NCI-H1694 (cell line): ENCODE results near the gene TCEAL1.
"Not testable (repeated sequence)": the region's sequence is repeated elsewhere in the genome, so short reads cannot be mapped to it uniquely, and the experiment has no call there.

Experiments
- DNase-seq: peaks from one replicate; lab custom pipeline; 2025; lab: John Stamatoyannopoulos, UW

The TCEAL1 gene

DNA sequence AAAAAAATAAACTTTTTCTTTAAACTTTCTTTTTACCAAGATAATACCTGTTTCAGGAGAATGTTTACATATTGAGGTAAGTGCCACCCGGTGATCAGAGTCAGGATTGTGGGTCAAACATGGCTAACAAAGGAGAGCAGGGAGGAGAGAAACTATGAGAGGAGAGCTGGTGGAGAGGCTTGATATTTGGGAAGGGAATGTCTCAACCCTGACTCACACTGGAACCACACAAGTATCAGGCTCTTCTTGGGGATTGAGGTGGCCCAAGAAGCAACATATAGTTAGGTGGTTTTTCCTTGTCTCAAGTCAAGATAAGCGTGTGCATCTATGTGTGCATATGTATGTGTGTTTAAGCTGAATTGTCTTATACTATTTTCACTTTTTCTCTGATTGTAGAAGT lies 6.7 kb downstream of the TCEAL1 start:
- no peak for DNase-seq

DNA sequence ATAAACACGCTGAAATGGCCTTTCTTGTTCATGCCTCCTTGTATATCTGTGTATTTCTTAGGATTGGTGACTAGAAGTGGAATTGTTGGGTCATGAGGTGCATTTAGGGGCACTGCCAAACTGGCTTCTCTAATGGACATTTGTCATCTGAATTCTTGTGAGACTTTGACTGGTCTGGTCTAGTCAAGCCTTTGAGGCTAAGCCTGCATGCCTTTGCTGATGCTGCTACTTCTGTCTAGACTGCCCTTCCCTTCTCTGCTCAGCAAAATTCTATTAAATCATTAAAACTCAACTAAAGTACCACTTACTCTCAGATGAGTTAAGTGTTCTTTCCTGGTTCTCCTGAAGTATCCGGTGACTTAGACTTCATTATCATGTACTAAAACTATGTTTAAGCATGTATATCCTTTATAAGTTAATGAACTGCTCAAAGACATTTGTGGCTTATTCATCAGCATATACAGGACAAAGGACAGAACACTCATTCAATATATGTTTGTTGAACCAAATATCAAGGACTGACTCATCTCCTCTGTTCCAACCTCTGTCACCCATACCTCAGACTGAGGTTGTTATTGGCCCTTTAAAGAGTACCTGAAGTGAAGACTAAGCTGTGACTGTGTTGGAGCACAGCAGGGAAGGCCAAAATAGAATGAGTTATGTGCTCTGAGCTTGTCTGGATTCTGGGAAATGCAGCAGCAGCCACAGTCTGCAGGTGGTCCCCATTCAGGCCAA lies 9.0 kb downstream of the TCEAL1 start:
- DNase-seq: no peak

DNA sequence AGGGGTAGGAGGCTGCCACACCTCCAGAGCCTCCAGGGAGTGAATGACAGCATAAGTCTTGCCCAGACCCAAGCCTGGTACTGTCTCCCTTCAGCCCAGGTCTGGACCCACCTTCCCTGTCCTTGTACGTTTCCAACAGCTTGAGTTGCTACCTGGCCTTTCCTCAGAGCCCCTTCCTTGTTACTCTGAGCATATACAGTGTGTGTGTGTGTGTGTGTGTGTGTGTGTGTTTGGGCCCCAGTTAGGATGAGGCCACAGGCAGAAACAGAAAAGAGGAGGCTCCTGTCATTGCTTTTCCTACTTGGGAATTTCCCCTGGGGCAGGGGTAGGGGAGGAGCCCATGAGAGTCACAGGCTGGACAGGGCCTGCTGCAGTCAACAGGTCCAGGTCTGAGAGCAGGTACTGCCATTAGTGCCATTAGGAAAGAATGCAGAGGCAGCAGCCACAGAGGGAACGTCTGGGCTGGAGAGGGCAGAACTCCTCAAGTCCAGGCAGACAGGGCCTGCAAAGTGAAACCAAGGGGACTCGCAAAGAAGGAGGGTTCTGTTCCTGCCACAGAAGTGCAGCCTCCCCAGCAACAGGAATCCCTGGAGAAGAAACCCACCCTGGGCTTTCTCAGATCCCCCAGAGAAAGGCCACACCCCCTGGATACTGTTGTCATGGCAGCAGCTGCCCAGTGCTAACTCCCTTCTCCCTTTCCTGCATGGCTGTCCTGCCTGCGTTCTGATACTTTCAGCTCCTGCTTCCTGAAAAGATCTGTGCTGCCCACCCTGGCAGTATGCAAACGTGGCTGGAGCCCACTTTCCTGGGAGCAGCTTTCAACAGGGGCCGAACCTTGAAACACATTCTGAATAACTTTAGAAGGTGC lies 9.9 kb downstream of the TCEAL1 start:
- DNase-seq: not testable (repeated sequence)

DNA sequence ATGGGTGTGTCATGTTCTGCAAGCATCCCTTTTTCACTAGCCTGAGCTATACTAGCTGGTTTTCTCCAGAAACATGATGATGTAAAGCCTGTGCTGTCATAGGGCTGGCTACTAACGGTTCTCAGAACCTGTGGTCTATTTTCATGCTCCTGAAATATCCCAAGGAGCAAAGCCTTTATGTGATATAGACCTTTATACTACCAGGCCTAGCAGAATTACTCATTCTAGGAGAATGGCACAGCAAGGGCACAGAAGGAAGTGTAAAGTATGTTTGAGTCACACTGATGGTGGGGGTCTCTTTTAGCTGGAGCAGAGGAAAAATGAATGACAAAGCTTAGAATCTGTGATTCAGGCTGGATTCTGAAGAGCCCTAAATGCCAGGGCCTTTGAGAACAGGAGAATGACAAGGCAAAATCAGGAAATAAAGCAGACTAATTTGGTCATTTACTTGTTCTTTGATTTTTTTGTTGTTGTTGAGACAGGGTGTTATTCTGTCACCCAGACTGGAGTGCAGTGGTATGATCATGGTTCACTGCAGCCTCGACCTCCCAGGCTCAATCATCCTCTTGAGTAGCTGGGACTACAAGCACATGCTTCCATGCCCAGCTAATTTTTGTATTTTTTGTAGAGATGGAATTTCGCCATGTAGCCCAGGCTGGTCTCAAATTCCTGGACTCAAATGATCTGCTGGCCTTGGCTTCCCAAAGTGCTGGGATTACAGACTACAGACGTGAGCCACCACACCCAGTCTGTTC lies 11.8 kb downstream of the TCEAL1 start:
- DNase-seq: no peak

DNA sequence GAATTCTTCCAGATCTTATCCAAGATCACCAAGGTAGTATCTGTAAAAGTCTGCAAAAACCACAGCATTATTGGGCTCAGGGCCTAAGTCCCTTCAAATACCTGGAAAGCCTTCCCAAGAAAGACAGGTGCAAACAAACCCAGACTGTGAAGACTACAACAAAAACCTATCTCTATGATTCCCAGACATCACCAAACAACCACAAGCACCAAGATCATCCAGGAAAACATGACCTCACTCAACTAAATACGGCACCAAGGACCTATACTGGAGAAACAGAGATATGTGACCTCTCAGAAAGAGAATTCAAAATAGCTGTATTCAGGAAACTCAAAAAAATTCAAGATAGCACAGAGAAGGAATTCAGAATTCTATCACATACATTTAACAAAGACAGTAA lies 15.3 kb downstream of the TCEAL1 start:
- DNase-seq: no peak

DNA sequence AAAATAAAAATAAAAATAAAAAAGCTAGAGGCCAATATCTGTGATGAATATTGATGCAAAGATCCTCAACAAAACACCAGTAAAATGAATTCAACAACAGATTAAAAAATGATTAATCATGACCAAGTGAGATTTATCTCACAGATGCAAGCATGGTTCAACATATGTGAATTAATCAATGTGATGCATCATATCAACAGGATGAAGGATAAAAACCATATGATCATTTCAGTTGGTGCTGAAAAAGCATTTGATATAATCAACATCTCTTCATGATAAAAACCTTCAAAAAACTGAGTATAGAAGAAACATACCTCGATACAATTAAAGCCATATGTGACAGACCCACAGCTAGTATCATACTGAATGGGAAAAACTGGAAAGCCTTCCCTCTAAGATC lies 18.9 kb downstream of the TCEAL1 start:
- no peak for DNase-seq

DNA sequence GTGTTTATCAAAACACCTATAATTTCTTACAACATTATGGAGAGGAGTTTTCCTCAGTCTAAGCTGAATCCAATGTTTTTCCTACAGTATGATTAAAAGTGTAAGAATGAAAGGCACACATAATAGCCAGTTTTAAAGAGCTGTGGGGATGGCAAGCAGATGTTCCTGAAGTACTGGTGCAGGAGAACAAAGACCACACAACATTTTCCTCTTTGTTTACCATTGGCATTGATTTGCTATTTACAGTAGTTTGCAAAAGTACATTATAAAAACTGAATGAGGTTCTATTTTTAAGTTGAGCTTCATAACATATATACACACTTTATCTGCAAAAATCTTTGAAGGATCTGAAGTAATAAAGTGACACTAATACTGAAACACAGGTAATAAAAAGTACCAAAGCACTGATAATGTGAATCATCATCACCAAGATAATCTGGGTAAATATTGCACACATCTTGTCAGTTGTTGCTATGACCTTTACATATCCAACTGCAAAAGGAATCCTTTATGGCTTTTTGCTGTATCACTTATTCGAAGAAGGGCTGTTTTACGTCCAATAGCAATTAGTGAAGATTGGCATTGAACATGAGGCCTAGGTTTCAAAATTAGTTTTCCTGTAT lies 22.5 kb downstream of the TCEAL1 start:
- DNase-seq: no peak

DNA sequence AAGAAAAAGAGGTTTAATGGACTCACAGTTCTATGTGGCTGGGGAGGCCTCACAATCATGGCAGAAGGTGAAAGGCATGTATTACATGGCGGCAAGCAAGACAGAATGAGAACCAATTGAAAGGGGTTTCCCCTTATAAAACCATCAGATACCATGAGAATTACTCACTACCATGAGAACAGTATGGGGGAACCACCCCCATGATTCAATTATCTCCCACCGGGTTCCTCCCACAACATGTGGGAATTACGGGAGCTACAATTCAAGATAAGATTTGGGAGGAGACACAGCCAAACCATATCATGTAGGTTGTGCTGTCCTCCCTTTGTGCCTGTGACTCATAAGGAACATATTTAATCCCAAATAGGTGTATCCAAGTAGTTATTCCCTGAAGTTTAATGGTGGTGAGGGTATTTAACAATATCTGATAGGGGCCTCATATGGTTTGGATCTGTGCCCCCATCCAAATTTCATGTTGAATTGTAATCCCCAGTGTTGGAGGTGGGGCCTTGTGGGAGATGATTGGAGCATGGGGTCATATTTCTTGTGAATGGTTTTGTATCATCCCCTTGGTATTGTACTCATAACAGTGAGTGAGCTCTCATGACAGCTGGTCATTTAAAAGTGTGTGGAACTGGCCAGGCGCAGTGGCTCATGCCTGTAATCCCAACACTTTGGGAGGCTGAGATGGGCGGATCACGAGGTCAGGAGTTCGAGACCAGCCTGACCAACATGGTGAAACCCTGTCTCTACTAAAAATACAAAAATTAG lies 26.6 kb downstream of the TCEAL1 start:
- not testable (repeated sequence) for DNase-seq

DNA sequence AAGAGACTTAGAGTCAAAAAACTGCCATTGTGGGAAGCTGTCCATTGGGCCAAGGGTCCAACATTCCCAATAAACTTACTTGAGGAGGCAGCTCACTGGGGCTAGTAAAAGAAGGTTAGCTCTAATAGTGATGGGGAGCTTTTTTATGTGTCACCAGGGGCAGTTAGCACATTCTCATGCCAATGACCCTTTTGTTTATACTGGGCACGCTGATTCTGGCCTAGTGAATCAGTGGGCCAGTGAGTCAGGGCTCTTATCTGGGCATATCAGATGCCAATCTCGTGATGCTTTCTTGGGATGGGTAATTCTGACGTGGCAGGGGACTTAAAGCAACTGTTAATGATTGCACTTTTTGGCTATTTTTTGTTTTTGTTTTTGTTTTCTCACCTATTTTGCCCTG lies 27.8 kb downstream of the TCEAL1 start:
- no peak for DNase-seq

DNA sequence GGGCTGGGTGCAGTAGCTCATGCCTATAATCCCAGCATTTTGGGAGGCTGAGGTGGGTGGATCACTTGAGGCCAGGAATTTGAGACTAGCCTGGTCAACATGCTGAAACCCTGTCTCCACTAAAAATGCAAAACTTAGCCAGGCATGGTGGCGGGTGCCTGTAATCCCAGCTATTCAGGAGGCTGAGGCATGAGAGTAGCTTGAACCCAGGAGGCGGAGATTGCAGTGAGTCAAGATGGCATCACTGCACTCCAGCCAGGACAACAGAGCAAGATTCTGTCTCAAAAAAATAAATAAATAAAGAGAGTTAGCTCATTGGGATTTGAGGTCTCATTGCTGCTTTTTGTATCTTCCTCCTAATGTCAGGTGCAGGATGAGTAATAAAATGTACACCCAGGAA lies 28.3 kb downstream of the TCEAL1 start:
- DNase-seq: not testable (repeated sequence)

DNA sequence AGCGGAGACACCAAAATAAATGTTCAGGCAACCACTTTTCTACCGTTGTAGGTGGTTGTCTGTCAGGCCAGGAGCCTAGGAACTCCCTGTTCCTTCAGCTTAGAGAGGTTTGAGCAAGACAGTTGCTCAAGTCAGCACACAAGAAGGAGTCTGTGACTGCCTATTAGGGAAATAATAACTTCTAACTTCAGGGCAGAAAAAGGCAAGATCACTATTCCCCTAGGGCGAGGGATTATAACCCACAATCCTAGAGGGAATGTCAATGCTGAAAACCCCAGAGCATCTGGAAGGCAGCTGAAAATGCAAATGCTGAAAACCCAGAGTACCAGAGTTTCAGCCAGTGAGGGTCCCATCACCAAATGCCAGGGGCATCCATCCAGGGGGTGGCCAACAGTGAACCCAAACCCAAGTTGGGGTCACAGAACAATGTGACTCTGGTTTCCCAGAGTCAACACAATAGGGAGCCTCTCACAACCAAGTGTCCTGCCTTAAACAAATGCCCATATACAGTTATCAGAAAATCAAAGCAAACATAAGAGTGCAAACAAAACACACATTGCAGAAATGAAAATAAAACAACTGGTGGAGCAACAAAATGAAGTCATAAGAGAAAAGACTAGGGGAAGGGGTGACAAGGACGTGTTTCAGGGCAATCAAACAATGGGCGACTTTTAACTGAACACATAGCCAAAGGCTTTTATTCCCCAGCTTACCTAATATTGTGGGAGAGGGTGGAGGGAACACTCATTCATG lies 30.1 kb downstream of the TCEAL1 start:
- DNase-seq: no peak

DNA sequence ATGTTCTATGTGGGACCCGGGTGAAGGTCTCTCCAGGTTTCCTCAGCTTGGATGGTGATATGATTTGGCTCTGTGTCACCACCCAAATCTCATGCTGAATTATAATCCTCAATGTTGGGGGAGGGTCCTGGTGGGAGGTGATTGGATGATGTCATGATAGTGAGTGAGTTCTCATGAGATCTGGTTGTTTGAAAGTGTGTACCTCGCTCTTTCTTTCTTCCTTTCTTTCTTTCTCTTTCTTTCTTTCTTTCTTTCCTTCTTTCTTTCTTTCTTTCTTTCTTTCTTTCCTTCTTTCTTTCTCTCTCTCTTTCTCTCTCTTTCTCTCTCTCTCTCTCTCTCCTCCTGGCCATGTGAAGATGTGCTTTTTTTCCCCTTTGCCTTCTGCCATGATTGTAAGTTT lies 30.7 kb downstream of the TCEAL1 start:
- not testable (repeated sequence) for DNase-seq

DNA sequence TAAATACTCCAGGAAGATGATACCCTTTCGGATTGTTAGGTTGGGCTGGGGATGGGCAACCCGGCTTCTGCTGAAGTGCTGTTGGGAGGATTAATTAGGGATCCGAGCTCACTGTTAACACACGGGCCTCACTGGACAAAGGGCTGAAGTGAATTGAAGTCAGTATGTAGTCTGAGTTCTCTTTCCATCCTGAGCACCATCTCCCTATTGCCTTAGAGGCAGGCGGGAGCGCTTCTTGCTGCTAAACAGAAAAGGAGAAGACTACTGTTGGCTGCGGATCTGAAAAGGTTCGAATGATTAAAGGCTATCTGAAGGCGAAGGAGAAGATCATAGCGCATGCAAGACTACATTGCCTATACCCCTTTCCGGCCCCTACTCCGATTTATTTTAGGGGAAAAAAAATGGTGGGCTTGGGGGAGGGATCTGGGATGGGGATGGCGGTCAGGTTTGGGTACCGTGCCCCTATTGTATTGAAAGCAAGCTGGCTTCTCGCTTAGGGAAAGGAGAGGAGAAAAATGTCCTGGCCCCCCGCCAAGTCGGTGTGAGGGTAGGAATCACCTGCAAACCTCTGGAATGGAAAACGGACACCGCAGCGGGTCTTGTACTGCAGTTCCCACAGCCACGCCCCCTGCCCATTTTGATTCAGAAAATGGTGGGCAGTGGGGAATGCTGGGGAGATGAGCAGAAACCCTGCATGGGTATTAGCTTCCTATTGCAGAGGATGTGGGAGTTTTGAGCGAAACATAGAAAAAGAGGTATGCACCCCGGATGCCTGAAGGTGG lies 35.4 kb downstream of the TCEAL1 start:
- DNase-seq: no peak

DNA sequence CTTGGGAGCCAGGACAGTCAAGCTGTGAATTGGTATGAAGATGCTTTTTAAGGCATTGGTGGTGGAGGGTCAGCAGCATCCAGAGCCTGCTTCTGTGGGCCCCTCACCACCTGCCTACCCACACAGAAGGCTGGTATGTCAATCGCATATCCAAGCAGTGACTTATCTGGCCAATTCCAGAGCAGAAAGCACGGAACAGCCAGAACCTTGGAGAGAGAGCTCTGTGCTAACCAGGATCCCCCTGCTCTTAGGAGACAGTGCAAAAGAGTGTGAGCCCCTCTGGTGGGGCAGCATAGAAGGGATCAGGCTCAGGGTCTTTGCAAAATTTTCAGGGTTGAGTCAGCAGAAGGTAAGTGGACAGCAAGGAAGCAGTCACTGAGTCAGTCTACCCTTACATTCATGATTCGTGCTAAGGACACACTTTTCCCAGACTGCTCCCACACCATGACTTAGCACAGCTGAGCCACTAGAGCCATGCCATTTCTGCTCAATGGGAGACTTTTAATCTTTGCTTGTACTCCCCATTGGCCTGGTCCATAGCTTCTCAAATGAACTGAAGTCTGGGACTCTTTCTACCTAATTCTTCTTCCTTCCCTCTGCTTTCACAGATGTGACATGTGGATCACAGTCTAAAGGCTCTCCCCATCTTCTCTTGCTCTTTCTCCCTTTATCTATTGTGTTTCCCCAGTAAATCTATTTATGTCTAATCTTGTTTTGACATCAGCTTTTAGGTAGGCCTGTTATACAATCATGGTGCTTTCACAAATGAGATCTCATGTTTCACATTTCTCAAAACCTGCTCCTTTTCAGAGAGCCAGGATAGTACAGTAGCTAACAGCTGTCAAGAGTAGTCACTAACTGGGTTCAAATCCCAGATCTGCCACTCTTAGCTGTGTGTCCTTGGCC lies 37.7 kb downstream of the TCEAL1 start:
- no peak for DNase-seq

DNA sequence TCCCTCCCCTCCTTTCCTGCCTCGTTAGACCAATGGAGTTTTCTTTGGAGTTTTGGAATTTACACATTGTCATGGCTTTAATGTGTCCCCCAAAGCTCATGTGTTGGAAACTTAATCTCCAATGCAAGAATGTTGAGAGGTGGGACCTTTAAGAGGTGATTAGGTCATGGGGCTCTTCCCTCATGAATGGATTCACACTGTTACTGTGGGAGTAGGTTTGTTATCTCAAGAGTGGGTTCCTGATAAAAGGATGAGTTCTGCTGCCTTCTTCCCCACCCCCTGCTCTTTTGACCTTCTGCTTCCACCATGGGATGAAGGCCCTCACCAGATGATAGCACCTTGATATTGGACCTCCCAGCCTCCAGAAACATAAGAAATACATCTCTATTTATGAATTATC lies 41.0 kb downstream of the TCEAL1 start:
- no peak for DNase-seq

DNA sequence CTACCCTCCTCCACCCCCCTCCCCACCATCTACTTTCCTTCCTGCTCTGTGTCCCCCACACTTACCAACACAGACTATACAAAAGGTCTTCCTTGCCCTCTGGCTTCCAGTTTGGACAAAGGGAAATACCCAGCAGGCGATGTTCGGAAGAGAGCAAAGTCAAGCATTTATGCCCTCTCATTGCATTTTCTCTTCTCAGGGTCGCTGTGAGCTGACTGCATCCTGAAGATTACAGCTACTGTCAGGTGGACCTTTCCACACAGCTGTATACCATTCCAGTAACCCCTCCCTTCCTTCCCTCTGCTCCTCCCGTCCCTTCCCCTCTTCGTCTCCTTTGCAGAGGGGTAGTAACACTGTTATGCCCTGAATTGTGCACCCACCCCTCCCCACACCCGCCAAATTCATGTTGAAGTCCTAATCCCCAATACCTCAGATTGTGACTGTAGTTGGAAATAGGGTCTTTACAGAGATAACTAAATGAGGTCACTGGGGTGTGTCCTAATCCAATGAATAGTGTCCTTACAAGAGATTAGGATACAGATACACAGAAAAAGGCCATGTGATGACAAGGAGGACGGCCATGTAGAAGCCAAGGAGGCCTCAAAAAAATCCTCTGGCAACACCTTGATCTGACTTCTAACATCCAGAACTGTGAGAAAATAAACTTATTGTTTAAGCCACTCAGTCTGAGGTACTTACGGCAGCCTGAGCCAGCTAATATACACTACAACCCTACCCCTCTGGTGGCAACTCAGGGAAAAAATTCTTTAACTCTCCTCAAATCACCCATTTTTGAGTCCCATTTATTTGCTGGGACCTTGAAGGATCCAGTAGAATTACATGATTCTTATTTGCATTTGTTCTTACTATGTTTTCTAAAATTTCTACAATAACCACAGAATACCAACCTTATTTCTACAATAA lies 46.0 kb downstream of the TCEAL1 start:
- no peak for DNase-seq

DNA sequence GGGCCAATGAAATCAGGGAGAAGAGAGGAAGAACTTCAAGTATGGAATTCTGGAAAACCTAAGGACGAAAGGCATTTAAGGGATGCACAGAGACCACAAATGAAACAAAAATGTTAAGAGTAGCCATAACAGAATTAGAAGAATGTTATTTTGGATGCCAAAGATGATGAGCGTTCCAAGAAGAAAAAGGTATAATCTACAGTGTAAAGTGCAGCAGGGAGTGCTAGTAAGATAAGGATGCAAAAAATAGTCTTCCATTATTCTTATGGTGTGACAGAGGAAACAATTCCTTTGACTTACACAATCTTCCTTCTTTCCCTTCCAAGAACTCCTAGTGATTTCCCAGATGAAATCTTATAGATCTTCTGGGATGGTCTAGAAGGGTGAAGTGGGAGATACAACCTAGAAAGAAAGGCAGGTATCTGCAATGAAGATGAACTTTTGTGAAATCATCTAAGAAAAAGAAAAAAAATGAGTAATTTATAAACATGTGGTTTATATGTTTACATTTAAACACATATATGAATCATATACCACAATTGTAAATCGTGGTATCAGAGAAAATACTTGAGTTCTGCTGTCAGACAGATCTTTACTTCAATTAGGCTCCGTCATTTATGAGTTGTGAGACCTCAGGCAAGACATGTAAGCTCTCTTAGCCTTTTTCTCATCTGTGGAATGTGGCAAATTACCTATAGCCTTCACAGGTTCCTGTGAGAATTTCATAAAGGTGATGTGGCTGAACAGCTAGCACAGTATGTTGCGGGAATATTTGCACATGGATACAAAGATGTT lies 49.6 kb downstream of the TCEAL1 start:
- DNase-seq: no peak
